Neural cell (in vitro differentiated cells): ENCODE measurements around the gene ASF1B. TPM values are rescaled to one million over a fixed set of nuclear protein-coding genes. Genes with fewer than 3 reads are reported as not detected.

ENCODE experiments used
- H2AFZ ChIP-seq: fragments of 200-600, 300-800 bp; sonication (generic), shearing (Covaris generic); 2 replicates; pipeline ENCODE4 v1.6.0; 2014; ENCODE audit warnings: low read depth, mild to moderate bottlenecking, antibody characterized with exemption, low read length, moderate library complexity
- H3F3A ChIP-seq: fragments of 200-600 bp; shearing (Covaris generic); 2 replicates; pipeline ENCODE4 v1.6.1; 2016; ENCODE audit warnings: mild to moderate bottlenecking, moderate library complexity, mixed read lengths, antibody characterized with exemption, low read length; ENCODE audit not compliant: insufficient read depth, poor library complexity, severe bottlenecking
- H3K27ac ChIP-seq: fragments of 200-600, 300-800 bp; sonication (generic), shearing (Covaris generic); 2 replicates; pipeline ENCODE4 v1.5.1; 2014; ENCODE audit warnings: mild to moderate bottlenecking, low read length, moderate library complexity
- H3K27me3 ChIP-seq: fragments of 300-800, 200-600 bp; sonication (generic), shearing (Covaris generic); 2 replicates; pipeline ENCODE4 v1.6.0; 2014; ENCODE audit warnings: mild to moderate bottlenecking, low read depth, low read length, moderate library complexity; ENCODE audit not compliant: insufficient read depth
- H3K36me3 ChIP-seq: fragments of 300-800, 200-600 bp; sonication (generic), shearing (Covaris generic); 2 replicates; pipeline ENCODE4 v1.5.1; 2014; ENCODE audit warnings: mild to moderate bottlenecking, antibody characterized with exemption, low read length, moderate library complexity; ENCODE audit not compliant: insufficient read depth
- H3K4me2 ChIP-seq: fragments of 300-800, 200-600 bp; sonication (generic), shearing (Covaris generic); 2 replicates; pipeline ENCODE4 v1.6.0; 2014; ENCODE audit warnings: mild to moderate bottlenecking, low read length
- H3K4me3 ChIP-seq: fragments of 300-800, 200-600 bp; sonication (generic), shearing (Covaris generic); 2 replicates; pipeline ENCODE4 v1.5.1; 2014; ENCODE audit warnings: mild to moderate bottlenecking, low read length, moderate library complexity
- H3K79me2 ChIP-seq: fragments of 200-600 bp; shearing (Covaris generic); replicated peaks from 2 replicates; pipeline ENCODE4 v1.6.0; 2014; ENCODE audit warnings: mild to moderate bottlenecking, low read length, moderate library complexity; ENCODE audit not compliant: insufficient read depth
- H3K9ac ChIP-seq: fragments of 300-800, 200-600 bp; sonication (generic), shearing (Covaris generic); 2 replicates; pipeline ENCODE4 v1.6.1; 2016; ENCODE audit warnings: mild to moderate bottlenecking, low read length, mixed read lengths
- H3K9me2 ChIP-seq: fragments of 200-600 bp; shearing (Covaris generic); 2 replicates; pipeline ENCODE4 v1.6.1; 2016; ENCODE audit warnings: mild to moderate bottlenecking, low read length, mixed read lengths; ENCODE audit not compliant: insufficient read depth
- H3K9me3 ChIP-seq: fragments of 200-600, 300-800 bp; sonication (generic), shearing (Covaris generic); 2 replicates; pipeline ENCODE4 v1.6.1; 2016; ENCODE audit warnings: mild to moderate bottlenecking, mixed run types, low read length, moderate library complexity, mixed read lengths
- H4K20me1 ChIP-seq: fragments of 200-600 bp; shearing (Covaris generic); 2 replicates; pipeline ENCODE4 v1.6.1; 2016; ENCODE audit warnings: mild to moderate bottlenecking, mixed run types; ENCODE audit not compliant: insufficient read depth
- CTCF ChIP-seq: fragments of 450-650 bp; IDR thresholded peaks from 2 replicates; pipeline ENCODE4 v1.5.1; 2014; ENCODE audit warnings: antibody characterized with exemption, mild to moderate bottlenecking, moderate library complexity; ENCODE audit not compliant: poor library complexity, severe bottlenecking
- EP300 ChIP-seq: fragments of 450-650 bp; conservative IDR thresholded peaks from 2 replicates; pipeline ENCODE4 v1.6.1; 2014; ENCODE audit warnings: antibody characterized with exemption, mild to moderate bottlenecking, moderate library complexity; ENCODE audit not compliant: poor library complexity, severe bottlenecking
- EZH2 ChIP-seq: fragments of 200-600, 300-800 bp; shearing (Covaris generic), sonication (generic); IDR thresholded peaks from 2 replicates; pipeline ENCODE4 v1.6.1; 2014; ENCODE audit warnings: antibody characterized with exemption, low read length, borderline replicate concordance, mild to moderate bottlenecking; ENCODE audit not compliant: insufficient read depth, poor library complexity, severe bottlenecking
- MXI1 ChIP-seq: fragments of 450-650 bp; conservative IDR thresholded peaks from 2 replicates; pipeline ENCODE4 v1.6.1; 2014; ENCODE audit warnings: antibody characterized with exemption, mild to moderate bottlenecking; ENCODE audit not compliant: poor library complexity, severe bottlenecking
- POLR2AphosphoS5 ChIP-seq: IDR thresholded peaks from 2 replicates; pipeline ENCODE4 v1.6.1; 2012
- RAD21 ChIP-seq: fragments of 450-650 bp; conservative IDR thresholded peaks from 2 replicates; pipeline ENCODE4 v1.6.1; 2014; ENCODE audit warnings: antibody characterized with exemption, mild to moderate bottlenecking, moderate library complexity
- REST ChIP-seq: IDR thresholded peaks from 2 replicates; pipeline ENCODE4 v1.6.1; 2012; ENCODE audit warnings: borderline replicate concordance
- SMC3 ChIP-seq: fragments of 450-650 bp; conservative IDR thresholded peaks from 2 replicates; pipeline ENCODE4 v1.6.1; 2014; ENCODE audit warnings: antibody characterized with exemption, mild to moderate bottlenecking, moderate library complexity; ENCODE audit not compliant: poor library complexity
- TAF1 ChIP-seq: IDR thresholded peaks from 2 replicates; pipeline ENCODE4 v1.6.1; 2012; ENCODE audit warnings: low read depth
- polyA plus RNA-seq: library from polyadenylated mRNA; depleted of rRNA; stranded (reverse); fragments of >200 nt; gene quantifications from 2 replicates; pipeline ENCODE4 v1.2.3, GENCODE V29; 2014

Gene ASF1B
- polyA plus RNA-seq, 1 donor from 2014 or later: 0.32 TPM

GRCh38 chr19:14122924-14123323 is 13.5 kb downstream of the ASF1B start:
- no peaks in the 10 kb centered on the region for H4K20me1 ChIP-seq
- no peaks in the 10 kb centered on the region for H3K9me2 ChIP-seq
- H3K4me2 ChIP-seq: no peak overlapping the region
- no peak overlapping the region for H2AFZ ChIP-seq
- TF ChIP-seq CTCF: no peak
- no peak for TF ChIP-seq MXI1
- no peak for TF ChIP-seq TAF1
- TF ChIP-seq POLR2AphosphoS5: no peak
- no peak for TF ChIP-seq REST
- no peak for TF ChIP-seq EP300
- no peak for TF ChIP-seq RAD21
- no peak for TF ChIP-seq SMC3
- no peak for TF ChIP-seq EZH2
- H3K79me2 ChIP-seq: no peaks in the 10 kb centered on the region
- H3K36me3 ChIP-seq: no peaks in the 10 kb centered on the region
- no peak overlapping the region for H3K27ac ChIP-seq
- no peaks in the 10 kb centered on the region for H3K9me3 ChIP-seq
- no peak overlapping the region for H3K9ac ChIP-seq
- no peaks in the 10 kb centered on the region for H3K27me3 ChIP-seq
- H3F3A ChIP-seq: no peaks in the 10 kb centered on the region
- H3K4me3 ChIP-seq: no peak overlapping the region

- Histone ChIP-seq H4K20me1 (no peaks in the 10 kb centered on the region), H3K27ac (no peak overlapping the region), H3F3A (no peaks in the 10 kb centered on the region)
Measured at GRCh38 chr19:14120497-14120780, 15.9 kb downstream of the ASF1B start.

More at GRCh38 chr19:14120497-14120780, 15.9 kb downstream of the ASF1B start:
- H3K27me3 ChIP-seq: no peaks in the 10 kb centered on the region
- H3K36me3 ChIP-seq: no peaks in the 10 kb centered on the region
- no peak for TF ChIP-seq EZH2
- TF ChIP-seq CTCF: no peak
- no peak for TF ChIP-seq TAF1
- no peak for TF ChIP-seq REST
- no peak for TF ChIP-seq SMC3
- TF ChIP-seq EP300: no peak
- TF ChIP-seq MXI1: no peak
- no peak overlapping the region for H3K4me2 ChIP-seq
- no peak overlapping the region for H2AFZ ChIP-seq
- no peak overlapping the region for H3K9ac ChIP-seq
- H3K9me3 ChIP-seq: no peaks in the 10 kb centered on the region
- peaks cover 18% of the 10 kb centered on the region for H3K79me2 ChIP-seq
- no peak overlapping the region for H3K4me3 ChIP-seq
- H3K9me2 ChIP-seq: no peaks in the 10 kb centered on the region
